Mesothelial cell of epicardium (in vitro differentiated cells): Measurements from ENCODE around the gene THSD7A. TPM values are rescaled to one million over a fixed set of nuclear protein-coding genes. Genes with fewer than 3 reads are reported as not detected.
A peak's percentile ranks its signal among the peaks of the same experiment; 100 is the strongest.

Experiments used
- DNase-seq, 2 experiments: peaks; one replicate each; pipeline ENCODE4 v3.0.0; 2021; ENCODE audit warnings: low spot score in 2 of 2; ENCODE audit not compliant: unreplicated experiment in 2 of 2
- H3K27ac Mint-ChIP-seq: 2 replicates; pipeline ENCODE4 v1.8.0; 2021; ENCODE audit warnings: mixed read lengths
- H3K27me3 Mint-ChIP-seq: 2 replicates; pipeline ENCODE4 v1.8.0; 2021; ENCODE audit warnings: low read depth, mixed read lengths
- H3K36me3 Mint-ChIP-seq: 2 replicates; pipeline ENCODE4 v1.8.0; 2021; ENCODE audit warnings: mixed read lengths
- H3K4me1 Mint-ChIP-seq: 2 replicates; pipeline ENCODE4 v1.8.0; 2021; ENCODE audit warnings: mixed read lengths
- H3K4me3 Mint-ChIP-seq: 2 replicates; pipeline ENCODE4 v1.8.0; 2021; ENCODE audit warnings: mild to moderate bottlenecking, moderate library complexity, mixed read lengths
- H3K9me3 Mint-ChIP-seq: 2 replicates; pipeline ENCODE4 v1.8.0; 2021; ENCODE audit warnings: mixed read lengths
- CTCF ChIP-seq: fragments of 200-600 bp; sonication (generic); IDR thresholded peaks from one replicate; pipeline ENCODE4 v1.5.0; 2021; ENCODE audit warnings: antibody characterized with exemption; ENCODE audit not compliant: unreplicated experiment
- total RNA-seq: library from RNA; stranded (reverse); gene quantifications from 3 replicates; pipeline ENCODE4 v1.2.1, GENCODE V29; 2021

Gene THSD7A
- total RNA-seq, 1 donor from 2014 or later = 13.4 TPM

DNA sequence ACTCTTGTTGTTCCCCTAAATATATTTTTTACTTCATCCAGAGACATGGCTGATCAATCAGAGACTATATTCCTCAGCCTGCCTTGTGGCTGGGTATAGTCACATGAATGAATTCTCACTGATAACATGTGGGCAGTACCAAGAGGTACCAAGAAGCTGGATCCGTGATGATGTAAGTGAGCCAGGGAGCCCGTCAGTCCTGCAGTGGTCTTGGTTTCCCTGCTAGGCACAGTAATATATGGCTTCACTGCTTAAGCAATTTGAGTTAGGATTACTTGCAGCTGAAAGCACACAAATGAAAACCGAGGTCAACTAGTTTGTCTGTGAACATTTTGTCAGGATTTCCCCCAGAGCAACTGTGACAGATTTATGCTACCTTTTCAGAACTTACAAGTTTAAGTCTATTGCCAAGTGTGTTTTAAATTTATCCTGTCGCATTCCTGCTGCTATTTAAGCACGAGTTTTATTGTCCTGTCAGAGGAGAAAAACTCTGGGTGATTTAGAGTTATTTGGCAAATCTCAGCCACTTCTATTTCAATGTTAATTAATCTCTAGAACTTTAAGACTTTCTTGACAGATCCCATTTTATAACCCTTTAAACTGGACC, 476.5 kb downstream of the THSD7A start:
- Mint-ChIP-seq H3K27me3 (no peaks in the 10 kb centered on the region), H3K9me3 (peaks cover 26% of the 10 kb centered on the region), H3K36me3 (peaks cover 5% of the 10 kb centered on the region), H3K4me3 (no peak overlapping the region), H3K4me1 (peaks cover 9% of the 10 kb centered on the region), H3K27ac (no peak overlapping the region)
- no peak for TF ChIP-seq CTCF
- DNase-seq = no peak

GRCh38 chr7:11346302-11346701, 485.7 kb downstream of the THSD7A start:
- TF ChIP-seq CTCF = no peak
- H3K36me3 Mint-ChIP-seq = peaks cover 14% of the 10 kb centered on the region
- H3K27me3 Mint-ChIP-seq = no peaks in the 10 kb centered on the region
- no peak overlapping the region for H3K27ac Mint-ChIP-seq
- H3K4me1 Mint-ChIP-seq = peaks cover 30% of the 10 kb centered on the region
- no peak for DNase-seq
- no peak overlapping the region for H3K4me3 Mint-ChIP-seq
- H3K9me3 Mint-ChIP-seq = peaks cover 22% of the 10 kb centered on the region

GRCh38 chr7:11345621-11346020, 486.4 kb downstream of the THSD7A start:
- Mint-ChIP-seq H3K4me1 (peaks cover 33% of the 10 kb centered on the region), H3K4me3 (no peak overlapping the region)

DNA sequence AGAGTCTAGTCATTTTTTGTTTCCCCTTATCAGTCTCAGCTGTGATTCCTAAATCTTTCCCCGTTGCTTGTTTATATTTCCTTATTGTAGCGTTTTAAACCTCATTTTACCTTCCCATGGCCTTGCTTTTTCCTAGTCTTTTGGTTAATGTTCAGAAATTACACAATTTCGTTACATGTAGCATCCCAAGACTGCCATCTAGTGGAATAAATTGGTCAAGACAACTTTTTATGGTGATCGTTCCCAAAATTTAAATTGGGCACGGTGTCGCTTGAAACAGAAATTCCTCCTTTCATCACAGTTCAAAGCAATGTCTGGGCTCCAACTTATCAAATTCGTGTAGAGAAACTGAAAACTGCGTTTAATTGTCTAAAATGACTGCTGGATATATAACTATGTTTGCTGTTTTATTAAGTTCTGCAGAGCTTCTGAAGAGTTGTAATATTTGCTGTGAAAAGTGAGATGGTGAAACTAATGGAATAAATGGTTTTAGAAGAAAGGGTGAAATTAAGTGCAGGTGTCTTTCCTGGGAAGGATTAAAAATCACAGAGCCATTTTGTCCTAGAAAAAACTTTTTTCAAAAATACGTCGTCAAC, 488.1 kb downstream of the THSD7A start:
- Mint-ChIP-seq H3K4me3 (peak overlapping the region; percentile 20), H3K9me3 (no peaks in the 10 kb centered on the region), H3K4me1 (peaks cover 39% of the 10 kb centered on the region), H3K27ac (no peak overlapping the region), H3K27me3 (no peaks in the 10 kb centered on the region), H3K36me3 (no peaks in the 10 kb centered on the region)
- TF ChIP-seq CTCF = peak; percentile 93
- no peak for DNase-seq

More at GRCh38 chr7:11345621-11346020, 486.4 kb downstream of the THSD7A start:
- no peak for TF ChIP-seq CTCF
- Mint-ChIP-seq H3K27me3 (no peaks in the 10 kb centered on the region), H3K9me3 (peaks cover 15% of the 10 kb centered on the region), H3K27ac (no peak overlapping the region), H3K36me3 (peaks cover 10% of the 10 kb centered on the region)
- no peak for DNase-seq

GRCh38 chr7:11343136-11343535, 488.9 kb downstream of the THSD7A start:
- TF ChIP-seq CTCF = no peak
- Mint-ChIP-seq H3K27me3 (no peaks in the 10 kb centered on the region), H3K4me3 (no peak overlapping the region), H3K4me1 (peaks cover 39% of the 10 kb centered on the region), H3K9me3 (no peaks in the 10 kb centered on the region), H3K36me3 (no peaks in the 10 kb centered on the region), H3K27ac (no peak overlapping the region)
- DNase-seq = no peak
